H9 (cell line): ENCODE measurements around the gene ANKRD39. TPM values are rescaled to one million over a fixed set of nuclear protein-coding genes. Genes with fewer than 3 reads are reported as not detected.
A peak's percentile ranks its signal among the peaks of the same experiment; 100 is the strongest.

ENCODE experiments used
- DNase-seq: peaks from one replicate; pipeline ENCODE4 v3.0.0-alpha.2; 2017
- H2AFZ ChIP-seq: one replicate; pipeline ENCODE4 v1.6.1; 2013; ENCODE audit warnings: mild to moderate bottlenecking, low read length, control low read depth, moderate library complexity
- H2AK5ac ChIP-seq: 2 replicates; pipeline ENCODE4 v1.6.1; 2013; ENCODE audit warnings: low read length, control low read depth, mixed read lengths; ENCODE audit not compliant: insufficient read length
- H2BK120ac ChIP-seq: one replicate; pipeline ENCODE4 v1.6.1; 2013; ENCODE audit warnings: low read depth, mild to moderate bottlenecking, low read length, control low read depth, inconsistent platforms; ENCODE audit not compliant: poor library complexity, severe bottlenecking
- H2BK12ac ChIP-seq: 2 replicates; pipeline ENCODE4 v1.6.1; 2013; ENCODE audit warnings: low read length, control low read depth, mixed read lengths, low read depth; ENCODE audit not compliant: insufficient read length
- H2BK15ac ChIP-seq: 2 replicates; pipeline ENCODE4 v1.6.1; 2013; ENCODE audit warnings: low read depth, low read length, control low read depth
- H2BK20ac ChIP-seq: one replicate; pipeline ENCODE4 v1.6.1; 2013; ENCODE audit warnings: low read depth, mild to moderate bottlenecking, low read length, control low read depth, inconsistent platforms; ENCODE audit not compliant: poor library complexity, severe bottlenecking
- H2BK5ac ChIP-seq: 2 replicates; pipeline ENCODE4 v1.6.1; 2013; ENCODE audit warnings: low read length, control low read depth, mixed read lengths; ENCODE audit not compliant: insufficient read length
- H3K14ac ChIP-seq: 2 replicates; pipeline ENCODE4 v1.6.1; 2013; ENCODE audit warnings: low read length, control low read depth; ENCODE audit not compliant: insufficient read depth
- H3K18ac ChIP-seq: 2 replicates; pipeline ENCODE4 v1.6.1; 2013; ENCODE audit warnings: low read depth, mild to moderate bottlenecking, mixed read lengths, low read length, control low read depth; ENCODE audit not compliant: insufficient read length
- H3K23ac ChIP-seq: 2 replicates; pipeline ENCODE4 v1.6.1; 2013; ENCODE audit warnings: low read length, control low read depth, mixed read lengths, low read depth; ENCODE audit not compliant: insufficient read length
- H3K23me2 ChIP-seq: 2 replicates; pipeline ENCODE4 v1.6.1; 2013; ENCODE audit warnings: low read depth, mild to moderate bottlenecking, mixed read lengths, low read length, control low read depth; ENCODE audit not compliant: insufficient read length, poor library complexity, severe bottlenecking
- H3K27ac ChIP-seq: 2 replicates; pipeline ENCODE4 v1.5.1; 2013; ENCODE audit warnings: low read length, control low read depth, mixed read lengths, low read depth; ENCODE audit not compliant: insufficient read length
- H3K27me3 ChIP-seq: 2 replicates; pipeline ENCODE4 v1.6.1; 2013; ENCODE audit warnings: low read length, control low read depth, inconsistent platforms; ENCODE audit not compliant: insufficient read depth
- H3K4ac ChIP-seq: 2 replicates; pipeline ENCODE4 v1.6.1; 2013; ENCODE audit warnings: low read depth, mild to moderate bottlenecking, control low read depth, inconsistent platforms, low read length, moderate library complexity
- H3K4me1 ChIP-seq: 2 replicates; pipeline ENCODE4 v1.6.1; 2013; ENCODE audit warnings: low read length, control low read depth, inconsistent platforms; ENCODE audit not compliant: insufficient read depth
- H3K4me2 ChIP-seq: 2 replicates; pipeline ENCODE4 v1.6.1; 2013; ENCODE audit warnings: low read length, control low read depth, mixed read lengths; ENCODE audit not compliant: insufficient read length, insufficient read depth
- H3K56ac ChIP-seq: 2 replicates; pipeline ENCODE4 v1.6.1; 2013; ENCODE audit warnings: low read depth, mild to moderate bottlenecking, mixed read lengths, low read length, control low read depth; ENCODE audit not compliant: insufficient read length
- H3K79me1 ChIP-seq: 2 replicates; pipeline ENCODE4 v1.6.1; 2013; ENCODE audit warnings: low read depth, mild to moderate bottlenecking, moderate library complexity, low read length, control low read depth, inconsistent platforms; ENCODE audit not compliant: insufficient read depth, poor library complexity, severe bottlenecking
- H3K79me2 ChIP-seq: 2 replicates; pipeline ENCODE4 v1.6.1; 2013; ENCODE audit warnings: low read length, control low read depth, inconsistent platforms; ENCODE audit not compliant: insufficient read depth
- H3K9ac ChIP-seq: 2 replicates; pipeline ENCODE4 v1.6.1; 2013; ENCODE audit warnings: low read length, control low read depth, mixed read lengths; ENCODE audit not compliant: insufficient read length; ENCODE audit errors: extremely low read depth
- H3K9me3 ChIP-seq: one replicate; pipeline ENCODE4 v1.6.1; 2013; ENCODE audit warnings: low read depth, low read length, inconsistent platforms; ENCODE audit not compliant: control insufficient read depth
- H3T11ph ChIP-seq: one replicate; pipeline ENCODE4 v1.6.1; 2013; ENCODE audit warnings: mild to moderate bottlenecking, low read length, control low read depth, inconsistent platforms
- H4K20me1 ChIP-seq: one replicate; pipeline ENCODE4 v1.6.1; 2013; ENCODE audit not compliant: control insufficient read depth, insufficient read length, insufficient read depth
- H4K5ac ChIP-seq: 2 replicates; pipeline ENCODE4 v1.6.1; 2013; ENCODE audit warnings: low read depth, mild to moderate bottlenecking, mixed read lengths, low read length, control low read depth; ENCODE audit not compliant: insufficient read length
- H4K8ac ChIP-seq: replicated peaks from 2 replicates; pipeline ENCODE4 v1.6.1; 2013; ENCODE audit warnings: low read length, control low read depth, mixed read lengths, low read depth; ENCODE audit not compliant: insufficient read length
- H4K91ac ChIP-seq: 2 replicates; pipeline ENCODE4 v1.6.1; 2013; ENCODE audit warnings: low read depth, mild to moderate bottlenecking, moderate library complexity, mixed read lengths, low read length, control low read depth; ENCODE audit not compliant: insufficient read length
- H3K27ac Mint-ChIP-seq, 3 experiments: 2 replicates in 2 of 3; 3 replicates in 1 of 3; pipeline ENCODE4 v1.8.0; 2020 to 2021; ENCODE audit warnings: mixed read lengths in 3 of 3, mild to moderate bottlenecking in 1 of 3, moderate library complexity in 1 of 3
- H3K27me3 Mint-ChIP-seq: 2 replicates; pipeline ENCODE4 v1.8.0; 2021; ENCODE audit warnings: low read depth, mild to moderate bottlenecking, moderate library complexity, mixed read lengths
- H3K36me3 Mint-ChIP-seq, 3 experiments: 2 replicates in 2 of 3; 3 replicates in 1 of 3; pipeline ENCODE4 v1.8.0; 2020 to 2021; ENCODE audit warnings: low read depth in 3 of 3, mixed read lengths in 3 of 3; ENCODE audit not compliant: insufficient read depth in 1 of 3
- H3K4me1 Mint-ChIP-seq, 2 experiments: 2 replicates each; pipeline ENCODE4 v1.8.0; 2020; ENCODE audit warnings: mixed read lengths in 2 of 2
- H3K4me3 Mint-ChIP-seq, 2 experiments: 2 replicates in 1 of 2; 3 replicates in 1 of 2; pipeline ENCODE4 v1.8.0; 2020 to 2021; ENCODE audit warnings: mild to moderate bottlenecking in 2 of 2, mixed read lengths in 2 of 2, moderate library complexity in 1 of 2
- H3K9me3 Mint-ChIP-seq, 2 experiments: 2 replicates in 1 of 2; 3 replicates in 1 of 2; pipeline ENCODE4 v1.8.0; 2020; ENCODE audit warnings: mild to moderate bottlenecking in 2 of 2, mixed read lengths in 2 of 2, moderate library complexity in 1 of 2
- CTCF ChIP-seq: fragments of 200-600 bp; sonication (generic); conservative IDR thresholded peaks from 3 replicates; pipeline ENCODE4 v1.8.0; 2021; ENCODE audit warnings: antibody characterized with exemption, mild to moderate bottlenecking
- WGBS: extraction: QIAGEN DNeasy Blood & Tissue Kit; methylation state at CpG from one replicate; pipeline ENCODE4 v1.1.7; 2013; ENCODE audit warnings: missing lambda C conversion rate, low lambda C conversion rate, mixed read lengths; ENCODE audit not compliant: insufficient read length; ENCODE audit errors: extremely low coverage; 5-methylcytosine and 5-hydroxymethylcytosine counted together
- total RNA-seq: library from RNA; stranded (reverse); gene quantifications from 2 replicates; pipeline ENCODE4 v1.2.1, GENCODE V29; 2021

ANKRD39 gene
- total RNA-seq, 1 experiment from 2014 or later, result 13.0 TPM

GRCh38 chr2:96873651-96874096 is 15.9 kb upstream of the ANKRD39 start:
- no CpG with 5 or more reads among the region's 8 CpGs for WGBS
- Histone ChIP-seq H2BK12ac (no peak overlapping the region), H3K27ac (no peak overlapping the region), H2BK120ac (no peak overlapping the region), H3K23me2 (peaks cover 5% of the 10 kb centered on the region), H2BK5ac (no peak overlapping the region), H3K4me2 (no peak overlapping the region), H3T11ph (no peak overlapping the region), H3K4ac (no peak overlapping the region), H3K14ac (no peak overlapping the region), H3K23ac (no peak overlapping the region), H3K79me1 (no peaks in the 10 kb centered on the region), H3K9ac (no peak overlapping the region), H4K20me1 (no peaks in the 10 kb centered on the region), H3K18ac (no peak overlapping the region), H3K79me2 (no peaks in the 10 kb centered on the region), H3K4me1 (no peaks in the 10 kb centered on the region; the same call in 1 of the 2 replicates), H4K5ac (no peak overlapping the region), H4K91ac (no peak overlapping the region), H4K8ac (no peak overlapping the region), H3K27me3 (no peaks in the 10 kb centered on the region), H2AK5ac (no peak overlapping the region), H3K9me3 (no peaks in the 10 kb centered on the region), H2AFZ (no peak overlapping the region), H2BK20ac (no peak overlapping the region), H3K56ac (no peak overlapping the region), H2BK15ac (no peak overlapping the region)
- Mint-ChIP-seq H3K36me3 (peaks cover 0 to 5% (median 2%) of the 10 kb centered on the region in 3 experiments; a peak in 3 of 7 replicates), H3K27me3 (no peaks in the 10 kb centered on the region; the same call in 1 of the 2 replicates), H3K4me3 (no peak overlapping the region), H3K4me1 (peaks cover 47 to 62% of the 10 kb centered on the region in 2 experiments), H3K9me3 (no peaks in the 10 kb centered on the region), H3K27ac (peak overlapping the region in 1 of 3 experiments; percentile 79; a peak in 1 of 7 replicates)
- no peak for TF ChIP-seq CTCF
- DNase-seq, result no peak
